HFFc6 (cell line): ENCODE data around the gene CREG1. TPM values are rescaled to one million over a fixed set of nuclear protein-coding genes. Genes with fewer than 3 reads are reported as not detected.

Source experiments
- DNase-seq: peaks from one replicate; pipeline ENCODE4 v3.0.0-alpha.2; 2018
- H3K27ac Mint-ChIP-seq: 2 replicates; pipeline ENCODE4 v1.8.0; 2020; ENCODE audit warnings: mild to moderate bottlenecking, mixed read lengths
- H3K27me3 Mint-ChIP-seq: 2 replicates; pipeline ENCODE4 v1.8.0; 2021; ENCODE audit warnings: mild to moderate bottlenecking, moderate library complexity, mixed read lengths; ENCODE audit not compliant: insufficient read depth
- H3K36me3 Mint-ChIP-seq: 2 replicates; pipeline ENCODE4 v1.8.0; 2021; ENCODE audit warnings: low read depth, mixed read lengths
- H3K4me1 Mint-ChIP-seq: 2 replicates; pipeline ENCODE4 v1.8.0; 2020; ENCODE audit warnings: low read depth, mixed read lengths
- H3K4me3 Mint-ChIP-seq: 2 replicates; pipeline ENCODE4 v1.8.0; 2020; ENCODE audit warnings: mild to moderate bottlenecking, moderate library complexity, mixed read lengths
- H3K9me3 Mint-ChIP-seq: 2 replicates; pipeline ENCODE4 v1.8.0; 2020; ENCODE audit warnings: mild to moderate bottlenecking, mixed read lengths
- total RNA-seq, 6 experiments: library from RNA; stranded (reverse); fragmentation: NEBNext Ultra II Directional; extraction: Animal tissue kit (Norgen Biotek cat#: 25700); gene quantifications; 2 replicates in 1 of 6; 3 replicates in 5 of 6; pipeline ENCODE4 v1.2.3, GENCODE V29; 2021
- TF ChIP-seq, protein P1 (sequence below): fragments of 200-600 bp; sonication (generic); IDR thresholded peaks from 2 replicates; pipeline ENCODE4 v1.5.0; 2021; ENCODE audit warnings: antibody characterized with exemption, mild to moderate bottlenecking

Gene CREG1
- total RNA-seq, 6 experiments from 2014 or later: 13.6 to 21.7 (median 16.7) TPM

DNA sequence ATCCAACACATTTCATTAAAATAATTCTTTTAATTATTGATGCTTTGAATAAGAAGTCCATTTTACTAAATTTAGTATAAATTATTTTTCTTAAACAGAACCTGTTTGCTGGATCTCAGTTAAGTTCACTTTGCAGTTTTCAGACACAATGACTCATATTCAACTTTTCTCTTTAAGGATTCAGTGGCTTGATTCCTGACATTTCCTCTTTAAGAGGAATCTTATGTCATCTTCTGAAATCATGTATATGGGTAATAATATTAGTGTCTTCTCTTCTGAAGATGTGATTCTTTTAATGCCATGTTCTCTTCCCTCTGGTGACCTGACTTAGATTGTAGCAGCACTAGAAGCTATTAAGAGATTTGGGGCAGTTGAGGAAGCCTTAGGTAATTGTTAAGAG is 12.6 kb downstream of the CREG1 start:
- no peaks in the 10 kb centered on the region for H3K36me3 Mint-ChIP-seq
- no peak overlapping the region for H3K27ac Mint-ChIP-seq
- DNase-seq: no peak
- peaks cover 5% of the 10 kb centered on the region for H3K27me3 Mint-ChIP-seq
- no peaks in the 10 kb centered on the region for H3K9me3 Mint-ChIP-seq
- TF ChIP-seq, protein P1, sequence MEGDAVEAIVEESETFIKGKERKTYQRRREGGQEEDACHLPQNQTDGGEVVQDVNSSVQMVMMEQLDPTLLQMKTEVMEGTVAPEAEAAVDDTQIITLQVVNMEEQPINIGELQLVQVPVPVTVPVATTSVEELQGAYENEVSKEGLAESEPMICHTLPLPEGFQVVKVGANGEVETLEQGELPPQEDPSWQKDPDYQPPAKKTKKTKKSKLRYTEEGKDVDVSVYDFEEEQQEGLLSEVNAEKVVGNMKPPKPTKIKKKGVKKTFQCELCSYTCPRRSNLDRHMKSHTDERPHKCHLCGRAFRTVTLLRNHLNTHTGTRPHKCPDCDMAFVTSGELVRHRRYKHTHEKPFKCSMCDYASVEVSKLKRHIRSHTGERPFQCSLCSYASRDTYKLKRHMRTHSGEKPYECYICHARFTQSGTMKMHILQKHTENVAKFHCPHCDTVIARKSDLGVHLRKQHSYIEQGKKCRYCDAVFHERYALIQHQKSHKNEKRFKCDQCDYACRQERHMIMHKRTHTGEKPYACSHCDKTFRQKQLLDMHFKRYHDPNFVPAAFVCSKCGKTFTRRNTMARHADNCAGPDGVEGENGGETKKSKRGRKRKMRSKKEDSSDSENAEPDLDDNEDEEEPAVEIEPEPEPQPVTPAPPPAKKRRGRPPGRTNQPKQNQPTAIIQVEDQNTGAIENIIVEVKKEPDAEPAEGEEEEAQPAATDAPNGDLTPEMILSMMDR: no peak
- H3K4me1 Mint-ChIP-seq: 0 out of 2 replicates have a peak, but pooled peaks cover 7% of the 10 kb centered on the region
- no peak overlapping the region for H3K4me3 Mint-ChIP-seq

DNA sequence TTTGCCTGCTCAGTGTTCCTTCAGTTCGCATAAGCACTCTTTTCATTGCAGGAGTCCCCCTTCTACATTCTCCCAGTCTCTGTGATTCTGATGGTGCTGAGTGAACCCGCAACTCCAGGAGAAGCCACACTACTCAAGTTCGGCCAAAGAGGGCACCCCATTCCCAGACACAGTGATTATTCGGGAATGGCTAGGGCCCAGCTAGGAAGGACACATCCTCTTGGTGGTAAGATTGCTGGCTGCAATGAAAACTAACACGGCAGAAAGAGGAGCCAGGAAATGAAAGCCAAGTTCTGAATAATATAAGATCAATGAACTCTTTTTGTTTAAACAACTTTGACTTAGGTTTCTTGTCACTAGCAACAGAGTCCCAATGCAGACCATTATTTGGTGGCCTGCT is 14.9 kb downstream of the CREG1 start:
- Mint-ChIP-seq H3K4me3 (peak overlapping the region; percentile 37; the same call in 1 of the 2 replicates), H3K4me1 (0 out of 2 replicates have a peak, but pooled peaks cover 7% of the 10 kb centered on the region), H3K27me3 (peaks cover 8% of the 10 kb centered on the region), H3K36me3 (no peaks in the 10 kb centered on the region), H3K27ac (no peak overlapping the region), H3K9me3 (no peaks in the 10 kb centered on the region)
- no peak for DNase-seq
- TF ChIP-seq, protein P1: peak; percentile 36

DNA sequence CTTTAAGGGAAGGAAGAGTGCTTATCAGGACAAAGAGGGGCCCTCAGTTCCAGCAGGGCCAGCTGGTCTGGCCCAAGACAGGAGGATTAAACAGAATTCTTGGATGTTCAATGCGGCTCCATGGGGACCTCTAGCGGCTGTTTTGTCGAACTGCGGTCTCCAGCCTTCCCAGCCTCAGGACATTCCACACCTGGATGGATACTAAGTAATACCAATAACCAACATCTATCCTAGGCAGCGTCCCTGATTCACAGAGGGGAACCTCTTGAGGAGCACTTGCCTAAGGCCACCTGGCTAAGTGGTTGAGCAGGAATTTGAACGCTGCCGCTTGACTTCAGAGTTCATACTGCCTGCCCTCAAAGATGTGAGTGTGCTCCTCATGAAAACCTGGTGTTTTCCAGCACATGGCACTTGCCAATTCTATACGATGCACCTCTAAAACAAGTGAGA is 19.7 kb downstream of the CREG1 start:
- 0 out of 2 replicates have a peak, but pooled peaks cover 5% of the 10 kb centered on the region for H3K4me1 Mint-ChIP-seq
- H3K27ac Mint-ChIP-seq: no peak overlapping the region

GRCh38 chr1:167532964-167533824 is 20.4 kb downstream of the CREG1 start:
- H3K36me3 Mint-ChIP-seq: no peaks in the 10 kb centered on the region
- DNase-seq: no peak
- H3K27me3 Mint-ChIP-seq: peaks cover 31% of the 10 kb centered on the region
- TF ChIP-seq, protein P1: no peak
- H3K4me3 Mint-ChIP-seq: no peak overlapping the region
- H3K9me3 Mint-ChIP-seq: no peaks in the 10 kb centered on the region
- no peak overlapping the region for H3K27ac Mint-ChIP-seq
- H3K4me1 Mint-ChIP-seq: no peaks in the 10 kb centered on the region

More for the DNA sequence above, 19.7 kb downstream of the CREG1 start:
- peak; percentile 24 for DNase-seq
- TF ChIP-seq, protein P1: peak; percentile 94
- Mint-ChIP-seq H3K4me3 (no peak overlapping the region), H3K9me3 (no peaks in the 10 kb centered on the region), H3K36me3 (no peaks in the 10 kb centered on the region), H3K27me3 (peaks cover 26% of the 10 kb centered on the region)

- Mint-ChIP-seq H3K27me3 (peaks cover 37% of the 10 kb centered on the region), H3K27ac (no peak overlapping the region), H3K36me3 (no peaks in the 10 kb centered on the region)
These were observed 21.2 kb downstream of the CREG1 start for GRCh38 chr1:167532375-167532774.

More at GRCh38 chr1:167532375-167532774, 21.2 kb downstream of the CREG1 start:
- Mint-ChIP-seq H3K4me1 (no peaks in the 10 kb centered on the region), H3K9me3 (no peaks in the 10 kb centered on the region), H3K4me3 (no peak overlapping the region)
- TF ChIP-seq, protein P1: no peak
- DNase-seq: no peak
